Esophagus squamous epithelium (tissue), 4 donors: ENCODE data around the gene LRRN2.

ENCODE experiments used
- POLR2A ChIP-seq, 4 donors: fragments of 450-650 bp; IDR thresholded peaks; one replicate each; pipeline ENCODE4 v1.6.1; 2017; ENCODE audit warnings: antibody characterized with exemption in 4 of 4, mild to moderate bottlenecking in 4 of 4, moderate library complexity in 3 of 4
- TF ChIP-seq, protein P1 (sequence below), 6 experiments: fragments of 450-650 bp in 4 of 6; fragments of 200-600 bp in 2 of 6; sonication (generic) in 2 of 6; IDR thresholded peaks; one replicate each; pipeline ENCODE4 v1.5.1; 2016 to 2019; ENCODE audit warnings: antibody characterized with exemption in 6 of 6, mild to moderate bottlenecking in 4 of 6, moderate library complexity in 4 of 6

DNA sequence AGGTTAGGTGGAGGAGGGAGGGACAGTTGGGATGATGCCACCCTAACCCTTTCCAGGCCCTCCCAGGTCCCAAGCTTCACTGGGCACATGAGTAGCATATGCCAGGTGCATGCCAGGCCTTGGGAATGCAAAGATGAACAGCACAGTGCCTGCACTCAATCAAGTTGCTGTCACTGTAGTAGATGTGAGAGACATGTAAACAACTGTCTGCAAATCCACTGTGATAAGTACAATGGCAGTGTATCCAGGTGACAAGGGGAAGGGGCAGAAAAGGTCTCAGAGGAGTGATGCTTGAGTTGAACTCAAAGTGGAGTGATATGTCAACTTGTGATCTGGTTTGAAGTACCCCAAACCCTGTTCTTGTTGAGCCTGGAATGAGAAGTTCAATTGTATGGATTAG is 49.5 kb upstream of the LRRN2 start:
- TF ChIP-seq, protein P1, sequence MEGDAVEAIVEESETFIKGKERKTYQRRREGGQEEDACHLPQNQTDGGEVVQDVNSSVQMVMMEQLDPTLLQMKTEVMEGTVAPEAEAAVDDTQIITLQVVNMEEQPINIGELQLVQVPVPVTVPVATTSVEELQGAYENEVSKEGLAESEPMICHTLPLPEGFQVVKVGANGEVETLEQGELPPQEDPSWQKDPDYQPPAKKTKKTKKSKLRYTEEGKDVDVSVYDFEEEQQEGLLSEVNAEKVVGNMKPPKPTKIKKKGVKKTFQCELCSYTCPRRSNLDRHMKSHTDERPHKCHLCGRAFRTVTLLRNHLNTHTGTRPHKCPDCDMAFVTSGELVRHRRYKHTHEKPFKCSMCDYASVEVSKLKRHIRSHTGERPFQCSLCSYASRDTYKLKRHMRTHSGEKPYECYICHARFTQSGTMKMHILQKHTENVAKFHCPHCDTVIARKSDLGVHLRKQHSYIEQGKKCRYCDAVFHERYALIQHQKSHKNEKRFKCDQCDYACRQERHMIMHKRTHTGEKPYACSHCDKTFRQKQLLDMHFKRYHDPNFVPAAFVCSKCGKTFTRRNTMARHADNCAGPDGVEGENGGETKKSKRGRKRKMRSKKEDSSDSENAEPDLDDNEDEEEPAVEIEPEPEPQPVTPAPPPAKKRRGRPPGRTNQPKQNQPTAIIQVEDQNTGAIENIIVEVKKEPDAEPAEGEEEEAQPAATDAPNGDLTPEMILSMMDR (IDR thresholded peaks at IDR 0.05): no peak
- TF ChIP-seq POLR2A (IDR thresholded peaks at IDR 0.05): no peak
